NCI-H1417 (cell line): Measurements from ENCODE around the gene DBR1.

Source experiments
- DNase-seq, 3 experiments: peaks; one replicate each; lab custom pipeline; 2025; lab: John Stamatoyannopoulos, UW

The DBR1 gene

GRCh38 chr3:138174421-138175131, at the start of gene DBR1:
DBR1 (minus strand) TSS chr3:138174921; CDS start chr3:138174795, 126 bp downstream.
- peak; percentile 84 to 95 (median 93) for DNase-seq

- DNase-seq = no peak
Measured at GRCh38 chr3:138222942-138223287, 48.2 kb upstream of the DBR1 start.

- no peak for DNase-seq
Measured at GRCh38 chr3:138222131-138222941, 47.6 kb upstream of the DBR1 start.

- no peak for DNase-seq
Measured at GRCh38 chr3:138220788-138221187, 46.1 kb upstream of the DBR1 start.

- no peak for DNase-seq
Measured at GRCh38 chr3:138220242-138220641, 45.5 kb upstream of the DBR1 start.

- no peak for DNase-seq
Measured at GRCh38 chr3:138219255-138219654, 44.5 kb upstream of the DBR1 start.

GRCh38 chr3:138213398-138214085, 38.8 kb upstream of the DBR1 start:
- no peak for DNase-seq

DNA sequence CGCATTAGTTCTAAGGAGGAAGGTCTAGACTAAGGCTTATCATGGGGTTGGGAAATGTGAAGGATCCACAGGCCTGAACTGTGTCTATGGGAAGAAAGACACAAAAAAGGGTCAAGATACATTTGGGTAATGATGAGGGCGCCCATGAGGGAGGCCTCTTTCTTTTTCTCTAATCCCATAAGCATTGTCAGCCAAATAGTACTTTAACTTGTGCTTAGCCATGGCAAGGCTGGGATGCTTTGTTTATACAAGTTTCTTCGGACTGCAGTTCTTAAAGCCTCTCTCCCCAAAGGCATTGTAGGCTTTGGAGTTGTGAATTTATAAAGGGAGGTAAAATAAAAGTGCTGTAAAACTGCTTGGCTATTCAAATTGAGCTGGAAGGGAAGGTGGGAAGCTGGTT, 35.8 kb upstream of the DBR1 start:
- no peak for DNase-seq

DNA sequence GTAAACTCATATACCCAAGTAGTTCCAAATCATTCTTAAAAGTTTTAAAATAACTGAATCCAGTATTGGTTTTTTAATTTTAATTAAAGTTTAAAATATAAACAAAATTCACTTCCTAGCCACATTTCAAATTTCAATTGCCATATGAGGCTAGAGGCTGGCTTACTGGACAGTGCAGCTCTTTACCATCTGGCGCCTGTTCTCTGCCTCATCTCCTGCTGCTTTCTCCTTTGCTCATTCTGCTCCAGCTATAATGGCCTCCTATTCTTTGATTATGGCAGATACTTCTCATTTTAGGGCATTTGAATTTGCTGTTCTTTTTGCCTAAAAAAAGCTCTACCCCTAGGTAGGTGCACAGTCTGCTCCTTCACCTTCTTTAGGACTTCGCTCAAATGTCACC, 31.5 kb upstream of the DBR1 start:
- no peak for DNase-seq

GRCh38 chr3:138205527-138205926, 30.8 kb upstream of the DBR1 start:
- DNase-seq = no peak

DNA sequence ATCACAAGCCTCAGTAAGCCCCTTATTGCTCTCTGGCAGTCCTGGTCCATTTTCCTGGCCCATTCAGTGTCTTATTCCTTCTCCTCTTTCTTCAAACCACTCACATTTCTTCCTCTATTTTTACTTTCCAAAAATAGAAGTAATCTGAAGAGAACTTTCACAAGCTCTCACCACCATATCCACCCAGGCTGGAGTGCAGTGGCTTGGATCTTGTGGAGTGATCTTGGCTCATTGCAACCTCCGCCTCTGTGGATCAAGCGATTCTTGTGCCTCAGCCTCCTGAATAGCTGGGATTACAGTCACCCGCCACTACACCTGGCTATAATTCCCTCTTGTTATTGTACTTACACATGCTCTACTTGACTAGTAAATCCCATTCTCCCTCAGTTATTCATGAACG, 29.2 kb upstream of the DBR1 start:
- DNase-seq = no peak

GRCh38 chr3:138202945-138203701, 28.4 kb upstream of the DBR1 start:
- no peak for DNase-seq

DNA sequence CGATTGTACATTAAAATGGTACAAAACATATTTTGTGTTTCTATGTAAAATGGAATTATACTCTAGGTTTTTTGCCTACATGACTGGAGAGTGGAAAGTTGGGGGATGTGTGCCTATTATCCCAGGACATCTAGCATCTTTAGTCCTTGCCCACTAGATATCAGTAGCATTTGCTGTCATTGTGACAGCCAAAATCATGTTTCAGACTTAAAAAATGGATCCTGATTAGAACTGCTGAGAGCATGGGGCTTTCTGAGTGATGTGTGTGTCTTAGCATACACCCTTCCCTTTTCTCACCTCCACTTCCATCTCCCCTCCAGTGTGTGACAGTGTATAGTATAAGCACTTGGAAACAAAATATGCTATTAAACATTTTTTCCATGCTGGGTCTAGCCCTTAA, 25.7 kb upstream of the DBR1 start:
- no peak for DNase-seq

- DNase-seq = no peak
Measured at GRCh38 chr3:138199851-138200250, 25.1 kb upstream of the DBR1 start.

DNA sequence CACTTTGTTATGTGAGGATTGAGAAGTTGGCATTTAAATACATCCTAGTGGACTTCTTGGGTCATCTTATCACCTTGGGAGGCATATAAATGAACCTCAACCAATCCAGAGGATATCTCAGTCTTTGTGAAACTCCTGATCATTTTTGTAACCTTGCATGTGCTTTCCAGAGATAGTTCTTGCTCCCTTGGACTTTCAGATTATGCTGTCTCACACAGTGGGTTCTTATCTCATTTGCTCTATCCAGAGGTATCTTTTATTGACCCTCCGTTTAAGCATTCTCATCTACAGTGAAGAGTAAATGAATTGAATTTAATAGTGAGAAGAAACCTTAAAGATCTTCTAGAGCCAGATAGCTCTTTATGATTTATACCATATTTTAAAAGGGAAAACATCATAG, 22.8 kb upstream of the DBR1 start:
- DNase-seq = no peak

DNA sequence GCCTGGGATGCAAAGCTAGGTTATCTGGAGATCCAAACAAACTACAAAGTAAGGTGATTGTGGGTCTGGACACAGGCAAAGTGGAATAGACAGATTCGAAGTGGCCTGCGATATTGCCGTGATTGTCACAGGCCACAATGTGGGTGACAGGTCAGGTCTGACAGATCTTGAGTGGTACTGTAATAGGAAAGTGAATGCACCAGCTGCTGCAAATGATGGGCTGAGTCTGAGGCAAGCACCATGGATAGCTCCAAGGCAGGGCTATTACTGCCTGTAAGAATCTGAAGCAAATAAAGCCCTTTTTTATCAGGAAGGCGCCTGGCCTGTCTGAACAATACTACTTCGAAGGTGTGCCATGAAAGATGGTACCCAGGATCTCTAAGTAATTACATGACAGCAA, 22.3 kb upstream of the DBR1 start:
- DNase-seq = no peak

- DNase-seq = no peak
Measured at GRCh38 chr3:138196023-138196422, 21.3 kb upstream of the DBR1 start.

DNA sequence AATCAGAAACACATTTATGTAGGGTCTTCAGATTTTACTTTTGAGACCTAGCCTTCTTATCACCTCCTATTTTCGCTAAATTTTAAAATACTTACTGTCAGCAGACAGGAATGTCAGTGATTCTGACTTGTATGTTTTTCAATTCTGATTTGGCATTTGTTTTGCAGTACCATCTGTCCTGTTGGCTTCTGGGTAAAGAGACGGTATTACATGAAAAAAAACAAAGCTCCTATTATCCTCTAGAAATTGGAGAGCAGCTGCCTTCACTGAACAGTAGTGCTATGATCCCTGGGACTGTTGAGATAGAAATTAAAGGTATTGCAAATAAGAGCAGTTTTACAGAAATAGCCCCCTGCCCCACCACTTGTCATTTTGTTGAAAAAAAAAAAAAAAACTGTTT, 20.8 kb upstream of the DBR1 start:
- DNase-seq = no peak

GRCh38 chr3:138188013-138188730, 13.5 kb upstream of the DBR1 start:
- DNase-seq = no peak

GRCh38 chr3:138187296-138188012, 12.7 kb upstream of the DBR1 start, which contains the start of gene ARMC8:
ARMC8 (plus strand) TSS chr3:138187301; CDS start chr3:138187555, 254 bp downstream.
- DNase-seq = peak; percentile 30 to 94 (median 93)

DNA sequence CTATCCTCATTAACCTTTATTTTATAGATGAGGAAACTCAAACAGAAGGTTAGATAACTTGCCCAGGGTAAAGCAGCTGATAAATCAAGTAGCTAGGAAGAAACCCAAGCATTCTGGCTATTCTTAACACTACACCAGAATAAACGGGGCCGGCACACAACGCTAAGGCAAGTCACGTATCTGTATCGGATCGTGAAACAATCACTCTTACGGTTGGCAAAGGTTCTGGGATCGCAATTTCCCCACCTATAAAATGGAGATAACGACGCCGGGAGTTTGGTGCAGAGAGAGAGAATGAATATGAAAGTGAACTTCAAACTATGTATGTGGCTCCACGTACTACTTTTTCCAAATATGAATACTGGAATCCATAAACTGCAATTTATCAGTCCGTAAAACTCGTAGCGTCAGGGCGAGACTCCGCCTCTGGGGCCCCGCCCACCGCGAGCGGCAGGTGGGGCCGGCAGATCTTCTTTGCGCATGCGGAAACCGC, 12.1 kb upstream of the DBR1 start:
- peak in 2 of 3 experiments; percentile 88 to 95 for DNase-seq
